Measurements from ENCODE around the gene SPOCK1.

SPOCK1 gene

DNA sequence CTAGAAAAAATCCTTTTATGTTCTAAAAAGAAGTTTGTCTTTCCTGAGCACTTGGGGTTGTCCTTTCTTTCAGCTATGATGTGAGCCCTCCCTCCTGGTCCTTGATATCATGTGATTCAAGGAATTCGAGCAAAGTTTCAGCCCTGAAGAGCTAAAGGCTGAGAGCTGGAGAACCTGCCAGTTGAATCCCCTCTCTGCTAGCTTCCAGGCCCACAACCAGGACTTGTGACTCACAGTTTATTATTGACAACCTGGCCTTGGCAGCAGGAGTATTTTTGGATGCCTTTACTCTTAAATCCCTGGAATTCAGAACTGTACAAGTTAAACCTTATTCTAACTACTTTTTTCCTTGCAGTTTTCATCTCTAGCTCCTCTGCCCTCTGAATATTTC lies 182.8 kb downstream of the SPOCK1 start:
- TF ChIP-seq, protein P1, sequence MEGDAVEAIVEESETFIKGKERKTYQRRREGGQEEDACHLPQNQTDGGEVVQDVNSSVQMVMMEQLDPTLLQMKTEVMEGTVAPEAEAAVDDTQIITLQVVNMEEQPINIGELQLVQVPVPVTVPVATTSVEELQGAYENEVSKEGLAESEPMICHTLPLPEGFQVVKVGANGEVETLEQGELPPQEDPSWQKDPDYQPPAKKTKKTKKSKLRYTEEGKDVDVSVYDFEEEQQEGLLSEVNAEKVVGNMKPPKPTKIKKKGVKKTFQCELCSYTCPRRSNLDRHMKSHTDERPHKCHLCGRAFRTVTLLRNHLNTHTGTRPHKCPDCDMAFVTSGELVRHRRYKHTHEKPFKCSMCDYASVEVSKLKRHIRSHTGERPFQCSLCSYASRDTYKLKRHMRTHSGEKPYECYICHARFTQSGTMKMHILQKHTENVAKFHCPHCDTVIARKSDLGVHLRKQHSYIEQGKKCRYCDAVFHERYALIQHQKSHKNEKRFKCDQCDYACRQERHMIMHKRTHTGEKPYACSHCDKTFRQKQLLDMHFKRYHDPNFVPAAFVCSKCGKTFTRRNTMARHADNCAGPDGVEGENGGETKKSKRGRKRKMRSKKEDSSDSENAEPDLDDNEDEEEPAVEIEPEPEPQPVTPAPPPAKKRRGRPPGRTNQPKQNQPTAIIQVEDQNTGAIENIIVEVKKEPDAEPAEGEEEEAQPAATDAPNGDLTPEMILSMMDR (IDR thresholded peaks at IDR 0.05; ENCODE audit: insufficient read depth, low read length, poor library complexity, severe bottlenecking) = no peak
- Histone ChIP-seq H3K27me3 (replicated peaks; ENCODE audit: control insufficient read depth, insufficient read depth, low read length) (peaks cover 4% of the 10 kb centered on the region), H3K4me3 (replicated peaks; ENCODE audit: low read depth, low read length) (no peak overlapping the region), H3K36me3 (ENCODE audit: control insufficient read depth, insufficient read depth, low read length) (no peaks in the 10 kb centered on the region)
- DNase-seq (ENCODE audit: extremely low read depth, insufficient read length) = no peak

DNA sequence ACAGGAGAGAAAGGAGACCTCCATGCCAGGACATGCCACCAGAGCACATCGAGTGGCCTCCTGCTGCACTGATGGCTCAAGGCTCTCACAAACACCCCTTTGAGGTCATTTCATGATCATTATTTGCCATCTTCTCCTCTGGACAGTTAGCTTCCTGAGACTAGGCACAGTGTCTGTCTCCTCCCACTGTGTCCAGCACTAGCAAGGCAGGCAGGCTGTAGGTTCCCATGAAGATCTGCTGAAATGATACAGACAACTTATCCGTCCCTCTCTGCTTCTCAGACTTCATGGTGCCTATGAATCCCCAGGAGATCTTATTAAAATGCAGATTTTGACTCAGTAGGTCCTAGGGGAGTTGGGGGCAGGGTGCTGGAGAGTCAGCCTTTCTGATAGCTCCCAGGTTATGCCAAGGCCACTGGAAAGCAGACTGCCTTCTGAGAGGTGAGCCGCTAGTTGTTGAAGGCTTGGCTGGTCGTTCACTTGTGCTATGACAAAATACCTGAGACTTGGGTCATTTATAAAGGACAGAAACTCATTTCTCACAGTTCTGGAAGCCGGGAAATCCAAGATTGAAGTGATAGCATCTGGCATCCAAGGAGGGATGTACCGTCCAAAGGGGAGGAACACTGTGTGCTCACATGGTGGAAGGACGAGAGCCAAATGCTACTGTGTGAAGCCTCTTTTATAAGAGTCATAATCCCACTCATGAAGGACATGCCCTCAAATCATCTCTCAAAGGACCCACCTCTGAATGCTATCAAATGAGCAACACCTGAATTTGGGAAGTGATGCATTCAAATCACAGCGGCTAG lies 183.4 kb downstream of the SPOCK1 start:
- peaks cover 4% of the 10 kb centered on the region for H3K27me3 ChIP-seq (replicated peaks; ENCODE audit: control insufficient read depth, insufficient read depth, low read length)
- TF ChIP-seq, protein P1 (IDR thresholded peaks at IDR 0.05; ENCODE audit: insufficient read depth, low read length, poor library complexity, severe bottlenecking) = no peak
- H3K36me3 ChIP-seq (ENCODE audit: control insufficient read depth, insufficient read depth, low read length) = no peaks in the 10 kb centered on the region
- no peak overlapping the region for H3K4me3 ChIP-seq (replicated peaks; ENCODE audit: low read depth, low read length)
- DNase-seq (ENCODE audit: extremely low read depth, insufficient read length) = no peak

- no peak for DNase-seq (ENCODE audit: extremely low read depth, insufficient read length)
- Histone ChIP-seq H3K27me3 (replicated peaks; ENCODE audit: control insufficient read depth, insufficient read depth, low read length) (peaks cover 4% of the 10 kb centered on the region), H3K36me3 (ENCODE audit: control insufficient read depth, insufficient read depth, low read length) (no peaks in the 10 kb centered on the region), H3K4me3 (replicated peaks; ENCODE audit: low read depth, low read length) (no peak overlapping the region)
- TF ChIP-seq, protein P1 (IDR thresholded peaks at IDR 0.05; ENCODE audit: insufficient read depth, low read length, poor library complexity, severe bottlenecking) = no peak
Measured at GRCh38 chr5:137315109-137315508, 184.0 kb downstream of the SPOCK1 start.

DNA sequence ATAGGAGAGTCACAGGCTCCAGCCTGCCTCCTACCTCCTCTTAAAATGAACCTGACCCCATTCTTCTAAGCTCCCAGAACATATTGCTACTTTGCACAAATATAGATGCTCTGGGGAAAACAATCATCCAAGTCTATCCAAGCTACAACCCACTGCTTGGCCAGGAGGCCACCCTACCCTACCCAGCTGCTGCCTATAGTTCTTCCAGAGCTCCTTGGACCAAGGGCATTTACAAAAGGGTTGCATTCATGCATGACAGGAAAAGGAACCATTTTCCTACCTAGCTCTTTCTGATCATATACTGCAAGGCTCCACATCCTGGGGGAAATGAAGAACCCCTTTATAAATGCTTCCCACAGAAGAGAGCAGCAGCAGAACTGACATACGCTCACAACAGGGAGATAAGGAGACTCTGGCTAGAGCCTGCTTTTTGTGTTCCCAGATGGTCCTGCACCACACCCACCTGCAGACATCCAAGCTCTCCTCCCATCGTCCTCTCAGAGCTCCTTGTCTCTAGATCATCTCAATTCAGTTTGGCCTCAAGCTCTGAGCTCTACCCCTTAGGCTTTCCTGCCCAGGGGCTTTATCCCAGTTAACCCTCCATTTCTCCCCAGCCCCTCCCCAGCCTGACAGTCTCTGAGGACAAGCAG lies 185.5 kb downstream of the SPOCK1 start:
- Histone ChIP-seq H3K27me3 (replicated peaks; ENCODE audit: control insufficient read depth, insufficient read depth, low read length) (peaks cover 4% of the 10 kb centered on the region), H3K36me3 (ENCODE audit: control insufficient read depth, insufficient read depth, low read length) (no peaks in the 10 kb centered on the region), H3K4me3 (replicated peaks; ENCODE audit: low read depth, low read length) (no peak overlapping the region)
- TF ChIP-seq, protein P1 (IDR thresholded peaks at IDR 0.05; ENCODE audit: insufficient read depth, low read length, poor library complexity, severe bottlenecking) = no peak
- no peak for DNase-seq (ENCODE audit: extremely low read depth, insufficient read length)

DNA sequence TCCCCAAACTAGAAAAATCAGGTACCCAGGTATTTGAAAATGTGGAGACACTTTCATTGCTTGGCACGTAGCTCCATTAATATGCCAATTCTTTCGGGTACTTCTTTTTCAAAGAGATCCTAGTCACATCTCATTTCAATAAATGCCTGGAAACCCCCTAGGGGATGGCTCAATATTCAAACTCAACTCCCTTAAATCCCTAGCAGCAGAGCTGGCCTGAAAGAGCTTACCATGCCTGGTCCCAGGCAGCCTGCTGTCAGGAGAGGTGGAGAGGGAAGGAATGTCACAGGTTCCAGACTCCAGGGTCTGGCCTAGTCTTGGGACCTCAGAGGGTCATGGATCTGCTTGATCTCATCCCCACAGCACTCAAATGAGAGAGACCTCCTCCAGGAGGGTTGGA lies 187.1 kb downstream of the SPOCK1 start:
- DNase-seq (ENCODE audit: extremely low read depth, insufficient read length) = no peak
- H3K4me3 ChIP-seq (replicated peaks; ENCODE audit: low read depth, low read length) = no peak overlapping the region
- no peaks in the 10 kb centered on the region for H3K36me3 ChIP-seq (ENCODE audit: control insufficient read depth, insufficient read depth, low read length)
- TF ChIP-seq, protein P1 (IDR thresholded peaks at IDR 0.05; ENCODE audit: insufficient read depth, low read length, poor library complexity, severe bottlenecking) = no peak
- peaks cover 4% of the 10 kb centered on the region for H3K27me3 ChIP-seq (replicated peaks; ENCODE audit: control insufficient read depth, insufficient read depth, low read length)
